ENCODE data around the gene ATP8B1. TPM values are rescaled to one million over a fixed set of nuclear protein-coding genes. Genes with fewer than 3 reads are reported as not detected.

The ATP8B1 gene
- total and polyA plus RNA-seq, 4 experiments from 2014 or later: 0.24 TPM; not detected in 3

GRCh38 chr18:57619876-57620275 is 183.2 kb downstream of the ATP8B1 start:
- peaks cover 31% of the 10 kb centered on the region for H3K4me1 ChIP-seq (ENCODE audit: insufficient read depth, low read length)
- Mint-ChIP-seq H3K4me3 (peak overlapping the region in 5 of 8 donors; percentile 21 to 97 (median 63)), H3K27ac (peak overlapping the region; percentile 25 to 97 (median 75)), H3K36me3 (peaks cover 14 to 26% of the 10 kb centered on the region in 2 donors), H3K4me1 (peaks cover 21 to 47% (median 34%) of the 10 kb centered on the region in 4 donors), H3K27me3 (no peaks in the 10 kb centered on the region), H3K9me3 (no peaks in the 10 kb centered on the region)
- no peak overlapping the region for H3K27ac ChIP-seq (ENCODE audit: low read depth, low read length)
- no peaks in the 10 kb centered on the region for H3K27me3 ChIP-seq (ENCODE audit: insufficient read depth, low read length)
- CTCF ChIA-PET (ENCODE audit: partially characterized antibody): interaction anchor here (0.9 to 4.0 kb wide), 2 partner anchors 10 to 74 kb away, joined by 3 to 33 read pairs; no protein-coding TSS in a partner anchor
- intact Hi-C loops (cut with micrococcal nuclease): loop anchor here (10.0 kb wide), 1 partner anchor 425 kb away; the partner anchor contains the start of gene NEDD4L
- H3K9me3 ChIP-seq (ENCODE audit: control insufficient read depth in 1 of 2, low read length in 2 of 2): no peaks in the 10 kb centered on the region
- no peak overlapping the region for H3K4me3 ChIP-seq (ENCODE audit: low read length in 2 of 2)
- peaks cover 15% of the 10 kb centered on the region for H3K36me3 ChIP-seq (ENCODE audit: insufficient read depth, low read length)
- no peak for DNase-seq
- POLR2A ChIA-PET (ENCODE audit: partially characterized antibody): interaction anchor here (5.2 kb wide), 1 partner anchor 10 kb away, joined by 68 read pairs; no protein-coding TSS in a partner anchor

GRCh38 chr18:57618910-57619309 is 184.2 kb downstream of the ATP8B1 start:
- DNase-seq: no peak
- Mint-ChIP-seq H3K36me3 (peaks cover 16 to 31% of the 10 kb centered on the region in 2 donors), H3K9me3 (no peaks in the 10 kb centered on the region), H3K4me1 (peaks cover 21 to 47% (median 34%) of the 10 kb centered on the region in 4 donors), H3K4me3 (no peak overlapping the region), H3K27me3 (no peaks in the 10 kb centered on the region), H3K27ac (peak overlapping the region in 2 of 7 donors; percentile 46 to 84)
- CTCF ChIA-PET (ENCODE audit: partially characterized antibody): interaction anchor here (4.0 kb wide), 1 partner anchor 11 kb away, joined by 33 read pairs; no protein-coding TSS in a partner anchor
- H3K9me3 ChIP-seq (ENCODE audit: control insufficient read depth in 1 of 2, low read length in 2 of 2): no peaks in the 10 kb centered on the region
- H3K27me3 ChIP-seq (ENCODE audit: insufficient read depth, low read length): no peaks in the 10 kb centered on the region
- peaks cover 21% of the 10 kb centered on the region for H3K36me3 ChIP-seq (ENCODE audit: insufficient read depth, low read length)
- no peak overlapping the region for H3K4me3 ChIP-seq (ENCODE audit: low read length in 2 of 2)
- H3K4me1 ChIP-seq (ENCODE audit: insufficient read depth, low read length): peaks cover 31% of the 10 kb centered on the region
- POLR2A ChIA-PET (ENCODE audit: partially characterized antibody): interaction anchor here (0.6 to 5.2 kb wide), 2 partner anchors 11 to 701 kb away, joined by 3 to 68 read pairs; no protein-coding TSS in a partner anchor
- no peak overlapping the region for H3K27ac ChIP-seq (ENCODE audit: low read depth, low read length)
- intact Hi-C loops (cut with micrococcal nuclease): no loop called here

GRCh38 chr18:57603871-57604270 is 199.2 kb downstream of the ATP8B1 start:
- DNase-seq: no peak
- POLR2A ChIA-PET (ENCODE audit: partially characterized antibody): no interaction called here
- Histone ChIP-seq H3K36me3 (ENCODE audit: insufficient read depth, low read length) (peaks cover 62% of the 10 kb centered on the region), H3K4me3 (ENCODE audit: low read length in 2 of 2) (no peak overlapping the region), H3K27ac (ENCODE audit: low read depth, low read length) (no peak overlapping the region), H3K9me3 (ENCODE audit: control insufficient read depth in 1 of 2, low read length in 2 of 2) (no peaks in the 10 kb centered on the region), H3K4me1 (ENCODE audit: insufficient read depth, low read length) (no peaks in the 10 kb centered on the region), H3K27me3 (ENCODE audit: insufficient read depth, low read length) (no peaks in the 10 kb centered on the region)
- Mint-ChIP-seq H3K9me3 (no peaks in the 10 kb centered on the region), H3K4me3 (no peak overlapping the region), H3K27ac (no peak overlapping the region), H3K27me3 (no peaks in the 10 kb centered on the region), H3K36me3 (peaks cover 62 to 78% of the 10 kb centered on the region in 2 donors), H3K4me1 (peaks cover 0 to 1% (median 0%) of the 10 kb centered on the region in 4 donors)
- intact Hi-C loops (cut with micrococcal nuclease): no loop called here
- CTCF ChIA-PET (ENCODE audit: partially characterized antibody): no interaction called here

Other genes with a start within 250 kb of the ATP8B1 start
- 10 to 100 TPM; 14.8 to 16.1 TPM for gene FECH, start 216.6 kb downstream of the ATP8B1 start, total RNA-seq
- 10 to 100 TPM; 15.8 to 19.7 TPM for gene FECH, start 216.6 kb downstream of the ATP8B1 start, polyA plus RNA-seq
- gene NARS1, start 181.5 kb downstream of the ATP8B1 start, total RNA-seq: 10 to 100 TPM; 91.1 to 96.4 TPM
- gene NARS1, start 181.5 kb downstream of the ATP8B1 start, polyA plus RNA-seq: 10 to 100 TPM; 54.1 to 67.0 TPM
- gene NEDD4L, start 240.9 kb upstream of the ATP8B1 start, total RNA-seq: 1 to 10 TPM; 2.8 to 3.5 TPM
- 1 to 10 TPM; 4.0 to 4.1 TPM for gene NEDD4L, start 240.9 kb upstream of the ATP8B1 start, polyA plus RNA-seq

Data from CD4-positive, alpha-beta memory T cell (primary cell).